AG10803 (cell line): ENCODE measurements around the gene TPGS1.

Experiments used
- DNase-seq: peaks from one replicate; pipeline ENCODE4 v3.0.0; 2010; ENCODE audit warnings: low read depth
- H3K4me3 ChIP-seq: 2 replicates; pipeline ENCODE4 v1.5.1; 2011; ENCODE audit warnings: mild to moderate bottlenecking, low read length, control low read depth
- TF ChIP-seq, protein P1 (sequence below): conservative IDR thresholded peaks from 2 replicates; pipeline ENCODE4 v1.5.1; 2011; ENCODE audit warnings: mild to moderate bottlenecking, low read length, control low read depth, inconsistent platforms

TPGS1 gene

DNA sequence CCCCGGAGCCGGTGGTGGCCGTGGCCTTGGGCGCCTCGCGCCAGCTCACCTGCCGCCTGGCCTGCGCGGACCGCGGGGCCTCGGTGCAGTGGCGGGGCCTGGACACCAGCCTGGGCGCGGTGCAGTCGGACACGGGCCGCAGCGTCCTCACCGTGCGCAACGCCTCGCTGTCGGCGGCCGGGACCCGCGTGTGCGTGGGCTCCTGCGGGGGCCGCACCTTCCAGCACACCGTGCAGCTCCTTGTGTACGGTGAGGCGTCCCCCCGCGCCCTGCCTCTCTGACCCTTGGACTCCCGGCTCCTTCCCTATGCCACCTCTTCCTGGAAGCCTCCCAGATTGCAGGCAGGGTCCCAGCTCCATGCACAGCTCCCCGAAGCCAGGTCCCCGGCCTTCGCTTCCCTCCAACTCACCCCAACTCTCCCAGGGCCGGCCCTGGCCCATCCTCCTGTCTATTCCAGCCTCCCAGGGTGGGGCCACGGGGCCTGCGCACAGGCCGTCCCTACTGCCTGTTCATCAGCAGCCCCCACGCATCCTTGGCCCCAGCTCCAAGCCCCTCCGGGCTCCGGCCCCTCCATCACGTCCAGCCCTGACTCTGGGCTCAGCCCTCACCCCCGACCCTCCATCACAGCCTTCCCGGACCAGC, 9.3 kb upstream of the TPGS1 start:
- DNase-seq: no peak
- TF ChIP-seq, protein P1, sequence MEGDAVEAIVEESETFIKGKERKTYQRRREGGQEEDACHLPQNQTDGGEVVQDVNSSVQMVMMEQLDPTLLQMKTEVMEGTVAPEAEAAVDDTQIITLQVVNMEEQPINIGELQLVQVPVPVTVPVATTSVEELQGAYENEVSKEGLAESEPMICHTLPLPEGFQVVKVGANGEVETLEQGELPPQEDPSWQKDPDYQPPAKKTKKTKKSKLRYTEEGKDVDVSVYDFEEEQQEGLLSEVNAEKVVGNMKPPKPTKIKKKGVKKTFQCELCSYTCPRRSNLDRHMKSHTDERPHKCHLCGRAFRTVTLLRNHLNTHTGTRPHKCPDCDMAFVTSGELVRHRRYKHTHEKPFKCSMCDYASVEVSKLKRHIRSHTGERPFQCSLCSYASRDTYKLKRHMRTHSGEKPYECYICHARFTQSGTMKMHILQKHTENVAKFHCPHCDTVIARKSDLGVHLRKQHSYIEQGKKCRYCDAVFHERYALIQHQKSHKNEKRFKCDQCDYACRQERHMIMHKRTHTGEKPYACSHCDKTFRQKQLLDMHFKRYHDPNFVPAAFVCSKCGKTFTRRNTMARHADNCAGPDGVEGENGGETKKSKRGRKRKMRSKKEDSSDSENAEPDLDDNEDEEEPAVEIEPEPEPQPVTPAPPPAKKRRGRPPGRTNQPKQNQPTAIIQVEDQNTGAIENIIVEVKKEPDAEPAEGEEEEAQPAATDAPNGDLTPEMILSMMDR: no peak
- H3K4me3 ChIP-seq: no peak overlapping the region

GRCh38 chr19:498511-498891, 8.8 kb upstream of the TPGS1 start:
- no peak for DNase-seq
- no peak overlapping the region for H3K4me3 ChIP-seq
- TF ChIP-seq, protein P1: no peak

- TF ChIP-seq, protein P1: no peak
- DNase-seq: no peak
- no peak overlapping the region for H3K4me3 ChIP-seq
These were observed 8.2 kb upstream of the TPGS1 start for GRCh38 chr19:498977-499623.

DNA sequence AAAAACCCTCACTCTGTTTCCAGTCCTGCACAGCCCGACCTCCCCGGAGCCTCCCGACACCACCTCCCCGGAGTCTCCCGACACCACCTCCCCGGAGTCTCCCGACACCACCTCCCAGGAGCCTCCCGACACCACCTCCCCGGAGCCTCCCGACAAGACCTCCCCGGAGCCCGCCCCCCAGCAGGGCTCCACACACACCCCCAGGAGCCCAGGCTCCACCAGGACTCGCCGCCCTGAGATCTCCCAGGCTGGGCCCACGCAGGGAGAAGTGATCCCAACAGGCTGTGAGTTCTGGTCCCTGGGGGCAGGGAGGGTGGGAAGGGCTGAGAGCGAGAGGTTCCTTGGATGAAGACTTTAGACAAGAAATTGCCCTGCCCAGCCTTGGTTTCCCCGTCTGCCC, 5.7 kb upstream of the TPGS1 start:
- H3K4me3 ChIP-seq: no peak overlapping the region
- DNase-seq: no peak
- TF ChIP-seq, protein P1: no peak

- H3K4me3 ChIP-seq: no peak overlapping the region
- TF ChIP-seq, protein P1: no peak
- DNase-seq: no peak
These were observed 2.7 kb upstream of the TPGS1 start for GRCh38 chr19:504616-505015.

- TF ChIP-seq, protein P1: peak; percentile 87
- peak; percentile 100 for DNase-seq
- H3K4me3 ChIP-seq: peak overlapping the region; percentile 86
These were observed 652 bp upstream of the TPGS1 start for GRCh38 chr19:506404-507285.
